ENCODE results near the gene ACTN4.

ACTN4 gene

DNA sequence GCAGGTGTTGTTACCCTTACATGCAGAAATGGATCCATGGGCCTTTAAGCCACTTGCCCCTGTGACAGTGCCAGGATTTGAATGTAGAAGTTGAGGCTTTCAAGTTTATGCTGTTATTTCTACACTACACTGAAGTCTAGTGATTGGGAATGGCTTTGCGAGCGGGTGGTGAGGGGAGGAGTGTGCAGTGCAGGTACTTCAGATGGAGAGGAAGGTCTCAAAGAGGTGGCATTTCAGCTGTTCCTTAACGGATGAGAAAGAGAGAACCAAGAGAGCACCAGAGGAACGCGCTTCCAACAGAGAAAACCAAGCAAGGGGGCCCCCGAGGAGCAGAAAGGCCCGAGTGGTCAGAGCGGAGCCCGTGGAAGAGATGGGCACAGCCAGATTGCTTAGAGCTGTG, 13.3 kb downstream of the ACTN4 start:
- no peak for DNase-seq (ENCODE audit: low read depth in 2 of 3, low spot score in 2 of 3)

DNA sequence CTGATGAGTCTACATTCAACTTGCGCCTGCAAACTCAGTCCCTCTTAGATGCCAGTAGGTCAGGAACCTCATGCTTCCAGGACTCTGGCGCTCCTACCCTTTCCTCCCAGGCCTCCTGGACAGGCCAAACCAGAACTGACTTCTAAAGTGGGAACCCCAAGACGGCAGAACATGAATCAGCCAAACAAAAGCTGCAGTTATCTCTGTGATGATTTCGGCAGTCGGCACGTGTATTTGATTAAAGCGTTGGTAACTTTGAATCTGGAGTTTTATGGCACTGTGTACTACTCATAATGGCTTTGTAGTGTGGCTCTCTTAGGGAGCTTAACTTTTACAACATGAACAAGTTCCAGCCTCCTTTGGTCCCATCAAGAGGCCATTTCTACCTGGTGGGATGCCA, 13.7 kb downstream of the ACTN4 start:
- no peak for DNase-seq (ENCODE audit: low read depth in 2 of 3, low spot score in 2 of 3)

DNA sequence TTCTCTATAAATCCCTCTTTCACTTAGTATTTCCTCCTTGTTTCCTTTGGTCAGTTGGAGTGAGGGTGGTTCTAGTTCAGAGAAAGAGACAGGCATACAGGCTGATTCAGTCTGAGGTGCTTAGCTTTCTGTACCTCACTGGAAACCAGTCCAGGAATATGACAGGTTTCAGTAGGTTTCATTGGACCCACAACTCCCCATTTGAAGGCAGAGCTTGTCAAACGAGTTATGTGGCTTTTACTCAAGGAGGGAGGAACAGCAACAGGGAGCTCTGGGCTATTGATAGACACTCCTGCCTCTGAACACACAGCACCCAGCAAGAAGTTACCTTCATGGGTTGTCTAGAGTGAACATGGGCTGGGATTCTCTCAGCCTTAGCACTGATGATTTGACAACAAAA, 14.5 kb downstream of the ACTN4 start:
- DNase-seq (ENCODE audit: low read depth in 2 of 3, low spot score in 2 of 3) = no peak

DNA sequence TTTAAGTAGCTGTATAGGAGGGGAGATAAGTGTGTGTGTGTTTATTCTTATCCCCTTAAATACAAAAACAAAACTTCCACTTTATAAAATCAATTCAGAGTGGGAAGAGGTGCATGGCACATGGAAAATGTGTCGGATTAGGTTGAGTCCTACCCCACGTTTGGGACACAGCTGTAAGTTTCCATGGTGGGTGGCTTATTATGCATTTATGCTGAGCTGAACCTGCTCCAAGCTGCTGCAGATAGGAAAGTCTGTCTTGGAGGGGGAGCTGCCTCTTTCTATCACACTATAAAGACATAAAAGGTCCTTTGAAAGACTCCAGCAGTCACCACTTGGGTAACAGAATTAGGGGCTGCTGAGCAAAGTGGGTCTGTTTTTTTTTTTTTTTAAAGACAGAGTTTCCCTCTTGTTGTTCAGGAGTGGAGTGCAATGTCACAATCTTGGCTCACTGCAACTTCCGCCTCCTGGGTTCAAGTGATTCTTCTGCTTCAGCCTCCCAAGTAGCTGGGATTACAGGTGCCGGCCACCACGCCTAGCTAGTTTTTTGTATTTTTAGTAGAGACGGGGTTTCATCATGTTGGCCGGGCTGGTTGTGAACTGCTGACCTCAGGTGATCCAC, 15.2 kb downstream of the ACTN4 start:
- DNase-seq (ENCODE audit: low read depth in 2 of 3, low spot score in 2 of 3) = no peak

DNA sequence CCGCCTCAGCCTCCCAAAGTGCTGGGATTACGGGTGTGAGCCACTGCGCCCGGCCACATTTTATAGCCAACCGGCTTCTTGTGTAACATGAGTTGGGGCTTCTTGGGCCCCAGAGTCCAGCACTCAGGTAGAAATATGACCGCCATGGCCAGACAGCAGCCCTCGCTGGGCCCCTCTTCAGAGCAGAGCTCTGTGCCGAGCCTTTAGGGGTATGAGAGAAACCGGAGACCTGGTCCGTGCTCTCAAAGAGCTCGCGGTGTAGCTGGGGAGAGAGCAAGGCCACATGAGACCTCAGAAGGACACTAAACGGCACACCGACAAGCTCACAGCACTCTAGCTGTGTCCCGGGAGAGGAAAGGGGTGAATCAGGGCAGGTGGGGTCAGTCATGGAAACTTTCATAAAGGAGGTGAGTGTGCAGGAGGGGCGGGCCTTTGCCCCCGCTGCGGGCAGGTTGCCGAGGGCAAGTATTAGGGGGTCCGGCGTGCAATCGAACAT, 15.8 kb downstream of the ACTN4 start:
- DNase-seq (ENCODE audit: low read depth in 2 of 3, low spot score in 2 of 3) = no peak

DNA sequence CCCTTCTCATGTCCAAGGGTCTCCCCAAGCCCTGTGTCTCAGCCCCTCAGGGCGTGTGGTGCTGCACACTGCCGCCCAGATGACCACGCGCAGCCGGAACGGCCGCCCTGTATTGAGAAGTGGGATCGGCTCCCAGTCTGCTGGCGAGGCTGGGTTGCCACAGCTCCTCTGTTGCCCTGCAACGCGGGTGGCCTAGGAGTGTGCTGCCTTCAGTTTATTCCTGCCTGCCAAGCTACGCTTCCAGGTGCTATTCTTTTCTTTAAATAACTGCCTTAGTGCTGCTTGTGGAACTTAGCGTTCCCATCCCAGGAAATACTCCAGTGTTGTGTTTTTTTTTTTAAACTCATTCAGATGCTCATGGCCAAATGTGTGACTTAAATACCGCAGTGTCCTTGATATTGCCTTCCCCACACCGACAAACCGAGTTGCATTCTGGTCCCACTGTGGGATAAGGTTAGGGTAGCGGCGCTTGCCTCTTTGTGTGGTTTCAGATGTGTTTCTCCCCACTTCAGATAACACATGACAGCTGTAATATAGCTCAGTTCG, 16.6 kb downstream of the ACTN4 start:
- no peak for DNase-seq (ENCODE audit: low read depth in 2 of 3, low spot score in 2 of 3)

DNA sequence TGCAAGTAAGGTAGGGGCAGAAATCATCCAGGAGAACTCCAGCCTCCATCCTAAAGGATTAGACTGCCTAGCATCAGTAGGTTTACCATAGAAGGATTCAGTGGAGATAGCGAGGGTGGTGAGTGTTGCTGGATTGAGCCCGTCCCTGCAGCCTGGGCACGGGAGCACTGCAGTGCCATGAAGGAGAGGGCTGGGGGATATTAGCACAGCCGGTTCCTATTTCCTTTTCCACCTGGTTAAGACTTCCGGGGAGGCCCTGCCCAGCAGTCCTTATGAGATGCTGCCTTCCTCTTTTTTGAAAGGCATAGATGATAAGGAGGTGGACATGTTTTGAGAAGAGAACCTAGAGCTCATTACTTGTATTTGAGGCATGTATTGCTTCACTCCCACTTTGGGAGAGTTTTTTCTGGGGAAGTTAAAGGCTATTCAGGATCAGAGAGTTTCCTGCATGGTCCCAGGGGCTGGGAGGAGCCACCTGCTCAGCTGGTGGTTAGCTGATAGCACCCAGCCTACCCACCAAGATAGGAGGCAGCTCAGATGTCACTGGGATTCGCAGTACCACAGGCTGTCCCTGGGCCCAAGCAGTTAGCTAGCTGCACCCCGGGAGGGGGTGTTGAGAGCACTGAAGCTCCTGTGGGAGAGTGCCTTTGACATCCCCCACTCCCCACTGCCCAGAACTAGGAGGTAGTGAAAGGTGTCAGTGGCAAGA, 17.2 kb downstream of the ACTN4 start:
- DNase-seq (ENCODE audit: low read depth in 2 of 3, low spot score in 2 of 3) = no peak

DNA sequence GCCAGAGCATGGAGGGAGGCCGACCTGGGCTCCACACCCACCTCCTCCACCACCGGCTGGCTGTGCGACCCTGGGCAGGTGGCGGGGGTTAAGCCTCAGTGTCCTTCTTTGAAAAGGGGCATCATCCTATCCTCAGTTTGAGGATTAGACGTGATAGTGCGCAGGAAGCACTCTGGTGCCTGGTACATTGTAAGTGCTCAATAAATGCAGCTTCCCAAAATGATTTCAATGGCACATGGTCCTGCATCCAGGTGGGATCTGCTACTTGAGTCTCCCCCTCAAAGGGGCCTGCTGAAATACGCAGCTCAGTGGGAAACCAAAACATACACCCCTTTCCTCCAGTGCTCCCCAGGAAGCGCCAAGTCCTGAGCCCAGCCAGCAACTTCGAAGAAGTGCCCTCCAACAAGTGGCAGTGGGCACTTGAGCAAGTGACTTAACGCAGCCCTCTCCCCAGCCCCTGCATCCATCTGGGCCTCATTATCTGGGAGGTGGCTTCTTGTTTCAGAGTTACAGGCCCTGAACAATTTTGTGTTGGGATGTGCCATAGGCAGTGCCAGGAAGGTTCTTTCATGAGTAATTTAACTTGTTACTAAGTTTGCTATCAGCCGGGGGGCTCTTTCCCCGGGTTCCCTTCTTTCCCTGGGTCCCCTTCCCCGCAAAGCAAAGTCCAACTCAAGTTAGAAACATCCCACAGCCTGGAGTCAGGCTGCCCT, 17.9 kb downstream of the ACTN4 start:
- no peak for DNase-seq (ENCODE audit: low read depth in 2 of 3, low spot score in 2 of 3)

DNA sequence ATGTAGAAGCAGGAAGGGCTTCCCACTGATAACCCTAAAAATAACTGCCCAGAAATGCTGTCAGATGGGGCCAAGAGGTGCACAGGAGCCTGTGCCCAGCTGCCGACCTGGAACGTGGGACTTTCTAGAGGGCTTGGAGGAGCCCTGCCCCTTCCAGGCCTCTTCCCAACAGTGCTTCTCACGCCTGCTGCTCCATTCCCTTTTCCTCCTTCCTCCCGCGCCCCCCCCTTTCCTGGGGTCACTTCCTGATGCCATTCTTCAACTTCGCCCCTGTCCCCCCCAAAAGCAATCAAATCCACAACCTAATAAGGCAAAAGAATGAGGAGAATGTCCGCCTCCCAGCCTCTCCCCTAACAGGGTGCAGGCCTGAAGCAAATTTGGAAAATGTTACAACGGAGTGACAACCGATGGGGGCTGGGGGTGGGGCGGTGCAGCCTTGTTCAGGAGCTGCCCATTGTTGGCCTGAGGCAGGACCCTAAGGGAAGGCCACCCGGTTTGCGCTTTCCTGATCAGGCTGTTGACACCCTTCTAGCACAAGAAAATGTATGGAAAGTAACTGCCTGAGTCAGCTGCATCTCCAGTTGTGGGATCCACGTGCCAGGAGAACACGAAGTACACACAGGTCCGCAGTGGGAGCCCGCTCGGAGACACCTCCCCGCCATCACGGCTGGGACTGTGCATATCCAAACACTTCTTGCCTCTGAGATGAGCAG, 18.7 kb downstream of the ACTN4 start:
- DNase-seq (ENCODE audit: low read depth in 2 of 3, low spot score in 2 of 3) = no peak

DNA sequence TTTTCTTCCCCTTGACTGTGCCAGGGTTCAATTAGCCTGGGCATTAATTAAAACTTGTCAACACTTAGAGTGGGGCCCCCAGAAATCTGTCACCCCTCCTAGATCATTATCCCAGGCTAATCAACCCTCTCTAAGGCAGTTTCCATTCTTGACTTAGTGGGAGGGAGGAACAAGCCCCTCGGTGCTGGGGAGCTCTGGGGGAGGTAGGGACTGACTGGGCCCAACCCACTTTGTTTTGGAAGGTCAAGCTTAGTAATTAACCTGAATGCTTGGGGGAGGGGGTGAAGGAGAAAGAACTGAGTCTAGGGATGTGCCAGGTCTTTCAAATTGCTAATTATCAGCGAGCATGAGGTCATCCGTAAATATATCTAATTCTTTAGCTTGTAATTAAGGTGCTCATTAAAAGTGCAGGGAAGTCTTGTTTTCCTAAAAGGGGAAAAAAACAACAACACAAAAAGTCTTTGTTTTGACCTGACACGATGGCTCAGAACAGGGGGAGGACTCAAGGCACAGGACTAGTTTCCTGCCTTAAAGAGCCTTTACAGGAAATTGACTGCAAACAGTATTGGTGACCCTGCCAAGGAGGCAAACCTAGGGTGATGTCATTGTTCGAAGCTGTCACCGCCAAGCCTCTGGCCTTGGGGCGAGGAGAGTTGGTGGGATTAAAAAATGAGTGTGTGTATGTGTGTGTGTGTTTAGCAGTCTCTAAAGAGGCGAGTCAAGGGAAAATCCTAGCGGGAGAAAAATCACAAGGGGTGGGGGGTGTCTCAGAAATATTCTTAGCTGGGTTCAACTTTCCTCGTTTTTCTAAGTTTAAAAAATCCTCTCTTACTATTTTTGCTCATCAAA, 19.4 kb downstream of the ACTN4 start:
- DNase-seq (ENCODE audit: low read depth in 2 of 3, low spot score in 2 of 3) = no peak

DNA sequence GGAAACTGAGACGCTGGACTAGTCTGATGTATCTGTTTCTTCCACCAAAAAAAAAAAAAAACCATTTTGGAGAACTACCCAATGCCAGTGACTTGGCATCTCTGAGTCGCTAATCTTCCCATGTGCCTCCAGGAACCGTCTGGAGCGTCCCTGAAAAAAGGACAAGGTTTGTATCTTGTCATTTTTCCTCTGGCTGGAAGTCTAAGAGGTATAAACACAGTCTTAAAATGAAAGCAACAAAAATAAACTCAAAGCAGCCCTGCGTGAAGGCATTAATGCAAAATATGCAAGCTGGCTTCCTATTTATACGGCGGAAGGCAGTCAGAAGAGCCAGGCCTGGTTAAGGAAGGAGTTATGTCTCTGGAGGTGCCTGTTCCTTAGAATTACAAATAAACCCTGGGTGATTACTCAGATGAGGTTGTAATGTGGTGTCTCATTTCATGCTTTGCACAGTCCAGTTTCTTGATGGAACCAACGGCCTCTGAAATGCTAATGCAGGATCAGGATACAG, 20.3 kb downstream of the ACTN4 start:
- DNase-seq (ENCODE audit: low read depth in 2 of 3, low spot score in 2 of 3) = no peak

DNA sequence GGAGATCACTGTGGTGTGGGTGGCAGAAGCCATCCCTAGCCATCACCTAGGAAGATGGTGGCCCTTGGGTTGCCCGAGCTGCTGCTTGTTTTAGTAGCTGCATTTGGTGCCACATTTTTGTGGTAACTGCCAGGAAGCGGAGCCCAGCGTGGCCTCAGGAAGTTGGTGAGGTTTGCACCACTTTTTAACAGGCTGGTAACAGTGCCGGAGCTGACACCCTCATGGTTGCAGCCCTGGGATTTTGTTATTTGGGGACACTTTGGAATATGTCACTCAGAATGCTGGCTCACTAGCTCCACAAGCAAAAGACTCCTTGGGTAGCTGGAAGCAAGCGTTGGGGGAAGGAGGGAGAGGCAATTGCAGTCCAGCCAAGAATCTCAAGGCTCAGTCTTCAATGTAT, 22.1 kb downstream of the ACTN4 start:
- no peak for DNase-seq (ENCODE audit: low read depth in 2 of 3, low spot score in 2 of 3)

DNA sequence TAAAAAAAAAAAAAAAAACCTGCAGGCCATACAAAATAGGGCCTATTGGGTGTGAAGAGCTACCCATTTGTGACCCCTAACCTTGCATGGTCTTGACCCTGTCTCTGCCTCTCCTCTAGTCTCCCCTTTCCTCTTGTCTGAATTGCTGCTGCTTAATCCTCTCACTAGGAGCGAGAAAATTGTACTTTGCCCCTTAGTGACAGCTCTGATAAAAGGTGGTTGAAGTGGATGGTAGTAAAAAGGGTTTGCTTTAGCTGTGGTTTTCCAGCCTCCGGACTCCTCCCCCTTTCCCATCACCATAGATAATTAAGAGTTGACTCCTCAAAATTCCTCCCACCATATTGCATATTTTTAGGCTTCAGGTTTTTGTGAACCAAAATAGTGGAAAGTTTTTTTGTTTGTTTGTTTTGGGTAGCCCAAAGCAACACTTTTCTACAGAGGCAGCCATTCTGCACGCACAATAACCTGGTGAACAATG, 23.5 kb downstream of the ACTN4 start:
- DNase-seq (ENCODE audit: low read depth in 2 of 3, low spot score in 2 of 3) = no peak

DNA sequence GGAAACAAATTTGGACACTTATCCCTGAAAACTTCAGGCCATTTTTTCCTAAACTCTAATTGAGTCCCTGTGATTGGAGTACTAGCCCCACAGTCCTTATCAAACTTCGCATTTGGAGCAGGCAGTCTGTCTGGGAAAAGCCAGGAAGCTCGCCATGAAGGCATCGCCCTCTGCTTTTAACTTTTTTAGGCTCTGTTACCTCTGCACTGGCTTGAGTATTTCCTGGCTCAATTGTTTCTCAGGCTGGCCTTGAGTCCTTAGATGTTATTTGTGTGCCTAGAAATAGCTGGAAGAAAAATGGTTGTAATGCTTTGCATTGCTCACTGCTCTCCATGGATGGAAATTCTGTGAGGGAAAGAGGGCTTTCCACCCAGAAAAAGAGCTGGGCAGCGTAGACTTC, 24.2 kb downstream of the ACTN4 start:
- DNase-seq (ENCODE audit: low read depth in 2 of 3, low spot score in 2 of 3) = no peak

DNA sequence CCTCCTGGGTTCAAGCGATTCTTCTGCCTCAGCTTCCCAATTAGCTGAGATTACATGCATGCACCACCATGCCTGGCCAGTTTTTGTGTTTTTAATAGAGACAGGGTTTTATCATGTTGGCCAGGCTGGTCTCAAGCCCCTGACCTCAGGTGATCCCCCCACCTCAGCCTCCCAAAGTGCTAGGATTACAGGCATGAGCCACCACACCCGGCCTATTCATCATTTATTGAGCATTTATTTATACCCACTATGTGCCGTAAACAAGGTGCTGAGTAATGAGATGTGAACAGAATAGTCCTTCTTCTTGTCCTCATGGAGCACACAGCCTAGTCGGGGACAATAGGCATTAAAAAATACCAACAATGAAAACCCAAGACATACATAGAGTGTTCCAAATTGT, 25.6 kb downstream of the ACTN4 start:
- DNase-seq (ENCODE audit: low read depth in 2 of 3, low spot score in 2 of 3) = no peak

DNA sequence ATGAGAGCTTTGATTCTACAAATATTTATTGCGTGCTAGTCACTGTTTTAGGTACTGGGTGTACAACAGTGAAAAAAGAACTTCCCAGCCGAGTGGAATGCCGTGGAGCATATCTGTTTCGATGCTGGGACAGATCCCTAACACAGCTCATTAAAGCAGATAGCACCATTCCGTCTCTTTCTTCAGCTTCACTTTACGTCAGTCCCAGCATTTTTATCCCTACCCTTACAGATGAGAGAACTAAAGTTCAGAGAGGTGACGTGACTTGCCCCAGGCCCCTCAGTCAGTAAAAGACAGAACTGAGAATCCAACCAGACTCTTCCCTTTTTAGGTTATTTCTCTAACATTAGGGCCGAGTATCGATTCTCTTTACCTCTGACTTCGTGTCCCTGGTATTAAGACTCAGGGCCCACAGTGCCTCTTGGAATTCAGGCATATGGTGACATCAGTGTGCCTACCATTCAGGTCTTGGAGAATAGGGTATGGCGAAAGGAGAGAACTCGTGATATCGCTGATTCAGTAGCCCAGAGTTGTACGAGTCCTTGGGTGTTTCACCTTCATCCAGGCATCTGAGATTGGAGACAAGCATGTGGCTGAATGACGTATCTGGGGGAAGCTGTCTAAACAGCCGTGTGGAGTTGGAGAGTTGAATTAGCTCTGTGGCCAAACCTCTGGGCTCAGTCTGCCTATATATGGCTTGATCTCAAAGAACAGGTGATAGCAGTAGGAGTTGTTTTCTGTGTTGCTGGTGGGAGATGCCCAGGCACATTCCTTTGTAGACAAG, 27.1 kb downstream of the ACTN4 start:
- no peak for DNase-seq (ENCODE audit: low read depth in 2 of 3, low spot score in 2 of 3)

DNA sequence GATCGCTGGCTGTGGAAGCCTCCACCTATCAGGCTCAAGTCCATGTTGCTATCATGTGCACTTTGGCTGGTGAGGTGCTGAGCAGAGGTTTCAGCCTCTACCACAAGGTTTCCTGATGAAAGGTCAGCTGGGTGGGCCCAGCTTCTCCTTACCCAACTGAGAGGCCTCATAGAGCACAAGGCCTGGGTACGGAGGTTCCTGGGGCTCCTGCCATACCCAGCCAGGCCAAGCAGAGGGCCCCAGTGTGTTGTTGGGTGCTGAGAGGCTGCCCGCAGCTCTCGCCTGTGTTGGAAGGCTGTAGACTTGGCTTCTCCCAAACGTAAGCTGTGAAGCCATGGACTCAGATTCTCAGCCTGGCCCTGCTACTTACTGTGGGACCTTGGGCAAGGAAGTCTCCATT, 28.2 kb downstream of the ACTN4 start:
- DNase-seq (ENCODE audit: low read depth in 2 of 3, low spot score in 2 of 3) = no peak

DNA sequence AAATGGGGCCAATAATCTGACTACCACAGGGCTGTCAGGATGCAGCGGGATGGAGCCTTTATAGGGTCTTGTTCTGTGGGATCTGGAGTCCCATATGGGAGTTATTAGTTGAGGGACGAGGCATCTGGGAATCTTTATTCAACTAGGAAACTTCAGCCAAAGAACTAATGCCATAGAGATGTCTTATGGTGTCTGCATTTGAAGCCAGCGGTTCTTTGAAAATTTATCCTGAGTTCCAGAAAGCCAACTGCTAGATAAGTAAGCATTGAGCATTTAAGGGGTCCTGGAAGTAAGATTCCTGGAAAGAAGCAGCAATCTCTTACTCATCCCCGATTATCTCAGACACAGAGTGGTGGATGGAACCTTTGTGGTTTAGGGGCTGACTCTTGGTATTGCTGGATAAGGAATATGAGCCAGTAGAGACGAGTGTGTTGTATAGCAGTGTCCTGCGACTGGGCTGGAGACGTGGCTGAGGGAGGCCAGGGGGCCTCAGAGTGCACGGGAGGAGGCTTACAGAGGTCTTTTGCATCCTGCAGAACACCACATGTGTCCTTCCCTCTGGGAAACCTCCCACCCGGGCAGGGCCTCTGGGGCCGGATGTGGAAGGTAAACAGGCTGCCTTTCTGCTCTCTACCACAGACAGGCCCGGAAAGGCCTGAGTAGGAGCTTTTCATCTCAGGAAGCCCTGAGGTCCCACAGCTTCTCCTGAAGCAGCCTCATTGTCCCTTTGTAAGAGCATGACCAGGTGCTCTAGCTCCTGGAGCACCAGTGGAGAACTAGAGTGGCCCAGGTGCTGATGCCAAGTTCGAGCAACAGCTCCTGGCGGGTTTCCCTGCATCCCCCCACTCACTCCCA, 28.8 kb downstream of the ACTN4 start:
- DNase-seq (ENCODE audit: low read depth in 2 of 3, low spot score in 2 of 3) = no peak

Measured in activated CD8-positive, alpha-beta memory T cell treated with anti-CD3 and anti-CD28 coated beads for 48 hours (primary cell).